Renal cortex interstitium (tissue), 15 donors: Measurements from ENCODE around the gene CSF1. TPM values are rescaled to one million over a fixed set of nuclear protein-coding genes. Genes with fewer than 3 reads are reported as not detected.
A peak's percentile ranks its signal among the peaks of the same experiment; 100 is the strongest.
"Not testable (repeated sequence)": the region's sequence is repeated elsewhere in the genome, so short reads cannot be mapped to it uniquely, and the experiment has no call there.

Experiments used
- DNase-seq, 11 donors: peaks; one replicate each; pipeline ENCODE4 v3.0.0-alpha.2; 2013; ENCODE audit warnings: low read depth in 9 of 11, low spot score in 4 of 11; ENCODE audit errors: extremely low read depth in 1 of 11
- long read RNA-seq, 16 experiments: transcript quantifications; one replicate each; lab custom pipeline, GENCODE V29; 2026
- polyA plus RNA-seq, 3 donors: library from polyadenylated mRNA; unstranded; fragments of 120-200 nt; gene quantifications; one replicate each; pipeline ENCODE4 v1.2.1, GENCODE V29; 2013; ENCODE audit not compliant: insufficient read length in 3 of 3

The CSF1 gene
- polyA plus RNA-seq = 1 to 10 TPM; 6.2 to 9.8 (median 6.6) TPM
- long read RNA-seq, donor 1, partial matches to known transcripts = 0 of 1 reads
- long read RNA-seq, donor 1, other reads (novel, unspliced or antisense) = 0 of 1 reads
- long read RNA-seq, donor 2, full-length matches to known transcripts = 1 of 1 reads
- long read RNA-seq, donor 2, partial matches to known transcripts = 0 of 1 reads
- long read RNA-seq, donor 2, other reads (novel, unspliced or antisense) = 0 of 1 reads
- long read RNA-seq, donor 3, full-length matches to known transcripts = 2 of 2 reads
- long read RNA-seq, donor 3, partial matches to known transcripts = 0 of 2 reads
- long read RNA-seq, donor 3, other reads (novel, unspliced or antisense) = 0 of 2 reads
- long read RNA-seq, donor 4 = 0 reads
- long read RNA-seq, donor 5 = 0 reads
- long read RNA-seq, donor 6 = 0 reads
- long read RNA-seq, donor 7, full-length matches to known transcripts = 1 of 1 reads
- long read RNA-seq, donor 7, partial matches to known transcripts = 0 of 1 reads
- long read RNA-seq, donor 7, other reads (novel, unspliced or antisense) = 0 of 1 reads
- long read RNA-seq, donor 8 = 0 reads
- long read RNA-seq, donor 9, partial matches to known transcripts = 0 of 2 reads
- long read RNA-seq, donor 9, other reads (novel, unspliced or antisense) = 0 of 2 reads
- long read RNA-seq, donor 10, full-length matches to known transcripts = 1 of 1 reads
- long read RNA-seq, donor 10, partial matches to known transcripts = 0 of 1 reads
- long read RNA-seq, donor 10, other reads (novel, unspliced or antisense) = 0 of 1 reads
- long read RNA-seq, donor 11, partial matches to known transcripts = 0 of 1 reads
- long read RNA-seq, donor 11, other reads (novel, unspliced or antisense) = 0 of 1 reads
- long read RNA-seq, donor 12 = 0 reads
- long read RNA-seq, donor 13, partial matches to known transcripts = 8 of 10 reads
- long read RNA-seq, donor 13, other reads (novel, unspliced or antisense) = 0 of 10 reads
- long read RNA-seq, donor 14, partial matches to known transcripts = 0 of 1 reads
- long read RNA-seq, donor 14, other reads (novel, unspliced or antisense) = 0 of 1 reads
- long read RNA-seq, donor 15 = 0 reads
- long read RNA-seq, donor 16, full-length matches to known transcripts = 4 of 4 reads
- long read RNA-seq, donor 16, partial matches to known transcripts = 0 of 4 reads
- long read RNA-seq, donor 16, other reads (novel, unspliced or antisense) = 0 of 4 reads

GRCh38 chr1:109910123-109910962 lies at the start of gene CSF1:
TSS of gene CSF1 (plus strand) at chr1:109910849. CDS start at chr1:109911024, 175 bp downstream.
- DNase-seq = peak; percentile 57 to 82 (median 77)

DNA sequence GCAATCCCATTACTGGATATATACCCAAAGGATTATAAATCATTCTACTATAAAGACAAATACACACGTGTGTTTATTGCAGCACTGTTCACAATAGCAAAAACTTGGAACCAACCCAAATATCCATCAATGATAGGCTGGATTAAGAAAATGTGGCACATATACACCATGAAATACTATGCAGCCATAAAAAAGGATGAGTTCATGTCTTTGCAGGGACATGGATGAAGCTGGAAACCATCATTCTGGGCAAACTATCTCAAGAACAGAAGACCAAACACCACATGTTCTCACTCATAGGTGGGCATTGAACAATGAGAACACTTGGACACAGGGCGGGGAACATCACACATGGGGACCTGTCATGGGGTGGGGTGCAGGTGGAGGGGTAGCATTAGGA lies 49.0 kb upstream of the CSF1 start:
- DNase-seq = not testable (repeated sequence)

GRCh38 chr1:109863667-109864046 lies 47.0 kb upstream of the CSF1 start:
- DNase-seq = no peak

DNA sequence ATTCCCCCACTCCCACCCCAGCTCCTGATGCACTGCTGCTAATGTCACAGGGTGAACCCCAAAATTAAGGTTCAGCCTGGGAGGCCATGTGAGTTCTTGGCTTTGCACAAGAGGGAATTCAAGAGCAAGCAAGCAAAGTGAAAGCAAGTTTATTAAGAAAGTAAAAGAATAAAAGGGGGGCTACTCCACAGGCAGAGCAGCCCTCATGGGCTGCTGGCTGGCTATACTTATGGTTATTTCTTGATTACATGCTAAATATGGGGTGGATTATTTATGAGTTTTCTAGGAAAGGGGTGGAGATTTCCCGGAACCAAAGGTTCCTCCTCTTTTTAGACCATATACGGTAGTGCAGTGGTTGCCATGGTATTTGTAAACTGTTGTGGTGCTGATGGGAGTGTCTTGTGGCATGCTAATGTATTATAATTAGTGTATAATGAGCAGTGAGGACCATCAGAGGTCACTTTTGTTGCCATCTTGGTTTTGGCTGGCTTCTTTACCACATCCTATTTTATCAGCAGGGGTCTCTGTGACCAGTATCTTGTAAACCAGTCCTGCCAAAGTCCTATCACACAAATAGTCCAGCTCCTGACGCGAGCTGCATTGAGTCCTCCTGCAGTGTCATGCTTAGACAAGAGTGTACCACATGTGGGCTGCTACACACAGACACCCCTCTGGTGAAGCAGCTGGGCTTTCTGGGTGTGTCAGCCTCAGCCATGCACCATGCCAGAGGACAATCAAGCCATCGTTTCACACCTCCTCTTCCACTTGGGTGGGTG lies 46.4 kb upstream of the CSF1 start:
- DNase-seq = peak in 8 of 11 donors; percentile 39 to 72 (median 52)

DNA sequence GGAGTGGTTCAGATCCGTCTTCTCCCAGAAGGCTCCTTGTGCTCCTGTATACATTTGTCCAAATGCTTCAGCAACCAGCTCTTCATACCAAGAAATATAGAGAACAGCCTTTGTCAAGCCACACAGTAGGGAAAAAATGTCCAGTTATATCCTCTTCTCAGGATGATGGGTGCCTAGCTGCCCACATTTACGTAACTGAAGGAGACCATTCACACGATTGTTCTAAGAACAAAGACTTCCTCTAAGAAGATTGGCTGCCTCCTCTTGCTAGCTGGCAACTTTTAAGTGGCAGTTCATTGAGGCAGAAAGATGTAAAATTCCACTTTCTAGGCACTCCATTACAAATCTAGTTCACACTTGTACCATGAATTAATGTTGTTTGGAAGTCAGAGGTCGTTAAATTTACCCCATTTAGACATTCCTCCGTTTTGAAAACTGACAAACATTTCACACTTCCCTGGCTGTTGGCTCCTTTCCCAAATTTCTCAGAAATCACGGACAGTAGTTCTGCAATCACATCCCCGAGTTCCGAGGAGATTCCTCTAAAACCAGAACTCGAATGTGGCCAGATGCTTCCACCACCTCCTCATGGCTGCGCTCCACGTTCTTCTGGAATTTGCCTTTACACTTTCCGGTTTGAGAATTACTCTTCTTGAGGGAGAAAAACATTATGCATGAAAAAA lies 45.6 kb upstream of the CSF1 start:
- no peak for DNase-seq

DNA sequence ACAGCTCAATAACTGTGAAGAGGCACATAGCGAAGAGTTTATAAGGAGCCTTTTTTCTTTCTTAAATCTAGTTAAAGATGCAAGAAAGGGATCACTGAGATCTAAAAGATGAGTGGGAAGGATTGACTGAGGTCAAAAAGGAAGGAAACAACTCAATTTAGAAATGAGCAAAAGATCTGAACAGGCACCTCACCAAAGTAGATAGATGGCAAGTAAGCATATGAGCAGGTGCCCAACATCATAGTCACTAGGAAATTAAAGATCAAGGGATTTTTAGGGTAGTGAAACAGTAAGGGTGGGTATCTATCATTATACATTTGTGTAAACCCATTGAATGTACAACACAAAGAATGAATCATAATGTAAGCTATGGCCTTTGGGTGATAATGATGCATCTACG lies 44.6 kb upstream of the CSF1 start:
- DNase-seq = no peak

DNA sequence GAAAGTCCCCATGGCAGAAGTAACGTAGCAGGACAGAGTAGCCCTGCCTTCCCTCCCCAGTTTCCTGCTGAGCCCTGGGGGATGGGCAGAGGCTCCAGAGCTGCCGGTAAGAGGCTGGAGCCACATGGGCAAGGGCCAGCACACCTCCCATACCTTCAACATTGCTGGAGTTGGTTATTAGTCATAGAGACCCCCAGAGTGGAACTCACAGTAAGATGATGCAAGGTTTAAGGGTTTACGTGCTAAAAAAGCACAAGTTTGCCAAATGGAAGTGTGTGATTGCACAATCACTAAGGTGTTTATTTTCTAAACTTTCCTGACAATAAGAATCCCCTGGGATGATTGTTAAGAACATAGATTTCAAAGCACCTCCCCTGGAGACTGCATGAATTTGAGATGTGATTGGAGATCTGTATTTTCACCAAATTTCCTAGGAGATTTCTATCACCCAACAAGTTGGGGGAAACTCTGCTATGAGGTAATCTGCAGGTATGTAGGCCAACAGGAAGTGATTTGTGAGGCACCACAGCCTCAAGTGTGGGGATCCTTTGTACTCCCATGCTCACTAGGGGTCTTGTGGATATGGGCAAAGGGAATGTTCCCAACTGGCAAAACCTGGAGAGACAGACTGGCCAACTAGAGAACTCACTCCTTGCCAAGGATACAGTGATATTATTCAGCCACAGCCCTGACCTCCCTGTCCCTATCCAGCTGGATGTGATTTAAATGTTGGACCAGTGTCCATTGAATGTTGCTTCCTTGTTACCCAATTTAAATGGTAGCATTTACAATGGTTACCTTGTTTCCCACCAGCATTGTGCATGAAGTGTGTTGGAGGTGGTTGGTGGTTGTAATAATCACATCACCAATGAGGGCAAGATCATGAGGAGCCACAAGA lies 37.1 kb upstream of the CSF1 start:
- no peak for DNase-seq

- no peak for DNase-seq
Measured at GRCh38 chr1:109874445-109874844, 36.2 kb upstream of the CSF1 start.

GRCh38 chr1:109875874-109876273 lies 34.8 kb upstream of the CSF1 start:
- DNase-seq = no peak

DNA sequence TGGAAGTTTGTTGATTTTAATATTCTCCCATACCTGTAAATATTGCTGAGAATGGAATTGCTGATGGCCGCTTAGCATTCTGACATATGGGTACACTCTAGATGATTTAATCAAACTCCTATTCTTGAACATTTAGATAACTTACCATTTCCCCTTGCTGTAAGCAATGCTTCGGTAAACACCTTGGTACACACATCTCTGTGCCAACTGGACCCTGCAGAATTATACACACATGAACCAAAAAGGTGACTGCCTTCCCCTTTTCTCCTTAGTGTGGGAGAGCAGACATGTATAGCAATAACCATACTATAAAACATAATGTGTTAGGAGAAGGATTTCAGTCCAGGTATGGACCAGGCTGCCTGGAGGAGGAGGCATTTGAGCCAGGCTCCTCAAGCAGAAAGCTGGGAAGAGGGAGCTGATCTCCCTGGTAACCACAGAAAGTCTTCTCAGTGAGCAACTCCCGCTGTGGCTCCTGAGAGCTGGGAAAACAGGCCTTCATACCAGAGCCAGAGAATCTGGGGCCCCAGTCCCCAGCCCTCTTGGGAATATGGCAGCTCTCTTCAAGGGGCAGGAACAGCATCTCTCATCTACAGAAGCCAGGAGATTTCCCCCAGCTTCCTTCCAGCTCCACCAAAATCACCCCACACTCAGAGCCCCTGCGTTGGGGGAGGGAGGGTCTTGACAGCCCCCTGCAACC lies 33.9 kb upstream of the CSF1 start:
- no peak for DNase-seq

DNA sequence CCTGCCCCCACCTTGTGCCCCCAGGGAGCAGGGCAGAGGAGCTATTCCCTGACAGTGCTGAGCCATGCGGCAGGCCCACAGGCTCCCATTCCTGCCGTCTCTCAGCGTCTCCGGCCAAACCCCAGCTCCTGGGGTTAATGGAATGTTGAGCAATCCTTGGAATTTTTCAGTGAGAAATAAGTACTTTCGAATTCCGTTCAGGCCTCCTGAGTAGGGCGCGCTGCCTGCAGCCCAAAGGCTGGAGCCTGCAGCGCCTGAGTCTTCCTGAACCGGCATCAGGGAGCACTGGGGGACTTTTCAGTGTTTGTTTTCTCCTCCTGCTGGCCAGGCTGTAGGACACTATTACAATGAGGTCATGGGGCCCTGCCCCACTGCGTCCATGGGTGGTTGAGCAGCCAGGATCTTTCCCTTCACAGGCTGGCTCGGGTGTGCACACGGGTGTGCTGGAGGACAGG lies 33.3 kb upstream of the CSF1 start:
- DNase-seq = peak in 9 of 11 donors; percentile 32 to 69 (median 52)

DNA sequence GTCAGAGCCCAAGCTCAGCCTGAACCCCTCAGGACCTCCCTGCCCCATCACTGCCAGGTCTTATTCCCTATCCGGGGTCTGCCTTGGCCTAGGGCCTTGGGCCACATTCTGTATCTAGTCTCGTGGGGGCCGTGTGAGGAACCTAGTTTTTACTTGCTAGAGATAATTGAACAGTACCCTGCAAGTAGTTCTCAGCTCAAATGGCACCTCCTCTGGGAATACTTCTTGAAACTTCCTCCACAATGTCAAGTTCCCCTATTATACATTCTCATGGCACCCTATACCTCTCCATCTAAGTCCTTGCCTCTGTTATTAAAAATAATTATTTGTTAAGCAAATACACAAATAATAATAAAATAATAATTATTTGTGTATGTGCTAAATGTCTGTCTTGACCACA lies 32.9 kb upstream of the CSF1 start:
- no peak for DNase-seq

DNA sequence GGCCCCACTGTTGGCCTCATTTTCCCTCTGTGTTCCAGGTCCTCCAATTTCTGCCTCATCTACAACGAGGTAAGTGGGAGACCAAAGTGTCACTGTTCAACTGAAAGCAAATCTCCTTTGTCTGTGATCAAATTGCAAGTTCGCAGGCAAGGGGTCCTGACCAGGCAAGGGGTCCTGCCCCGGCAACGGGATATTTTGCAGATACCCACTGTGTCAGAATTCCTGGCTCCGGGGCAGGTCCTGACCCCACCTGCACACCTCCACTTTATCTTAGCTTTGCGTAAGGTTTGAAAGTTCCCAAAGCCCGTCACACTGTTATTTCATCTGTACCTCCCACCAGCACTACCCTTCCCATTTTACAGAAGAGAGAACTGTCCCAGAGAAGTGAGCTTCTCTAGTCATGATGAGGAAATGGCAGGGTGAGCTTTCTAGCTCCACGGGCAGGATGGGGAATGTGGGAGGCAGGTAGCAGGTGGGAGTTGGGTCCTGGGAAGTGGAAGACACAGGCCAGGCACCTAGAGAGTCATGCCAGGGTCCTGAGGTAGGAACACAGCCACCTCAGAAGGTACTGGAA lies 32.0 kb upstream of the CSF1 start:
- DNase-seq = no peak

DNA sequence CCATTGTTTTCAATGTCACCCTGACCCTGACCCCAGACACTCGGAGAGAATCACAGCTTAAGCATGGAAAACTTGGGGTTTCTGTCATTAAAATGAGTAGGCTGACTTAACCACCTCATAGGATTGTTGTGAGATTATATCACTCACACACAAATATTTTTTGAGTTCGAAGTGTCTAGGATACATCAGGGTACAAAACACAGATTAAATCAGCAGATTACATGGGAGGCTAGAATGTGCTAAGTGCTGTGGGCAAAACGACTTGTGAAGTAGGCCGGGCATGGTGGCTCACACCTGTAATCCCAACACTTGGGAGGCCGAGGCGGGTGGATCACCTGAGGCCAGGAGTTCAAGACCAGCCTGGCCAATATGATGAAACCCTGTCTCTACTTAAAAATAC lies 31.3 kb upstream of the CSF1 start:
- DNase-seq = not testable (repeated sequence)

- no peak for DNase-seq
Measured at GRCh38 chr1:109879881-109880525, 30.6 kb upstream of the CSF1 start.
